Ishikawa (cell line): ENCODE results near the gene CLCF1.

ENCODE experiments used
- CEBPB ChIP-seq: IDR thresholded peaks from 2 replicates; pipeline ENCODE4 v1.6.1; 2012
- CREB1 ChIP-seq: IDR thresholded peaks from 2 replicates; pipeline ENCODE4 v1.6.1; 2012; ENCODE audit warnings: low read depth
- EP300 ChIP-seq: IDR thresholded peaks from 2 replicates; pipeline ENCODE4 v1.6.1; 2012; ENCODE audit warnings: borderline replicate concordance
- FOXM1 ChIP-seq: IDR thresholded peaks from 2 replicates; pipeline ENCODE4 v1.6.1; 2012; ENCODE audit warnings: low read depth, borderline replicate concordance
- MAX ChIP-seq: IDR thresholded peaks from 2 replicates; pipeline ENCODE4 v1.6.1; 2012
- RAD21 ChIP-seq: IDR thresholded peaks from 2 replicates; pipeline ENCODE4 v1.6.1; 2012; ENCODE audit warnings: low read depth
- REST ChIP-seq: IDR thresholded peaks from 2 replicates; pipeline ENCODE4 v1.6.1; 2012; ENCODE audit warnings: low read depth, mild to moderate bottlenecking
- TEAD4 ChIP-seq: IDR thresholded peaks from 2 replicates; pipeline ENCODE4 v1.6.1; 2012
- YY1 ChIP-seq: IDR thresholded peaks from 2 replicates; pipeline ENCODE4 v1.6.1; 2012; ENCODE audit warnings: low read depth
- ZBTB7A ChIP-seq: IDR thresholded peaks from 2 replicates; pipeline ENCODE4 v1.6.1; 2012; ENCODE audit warnings: low read depth

- no peak for TF ChIP-seq REST
- TF ChIP-seq MAX = no peak
- TF ChIP-seq TEAD4 = no peak
- TF ChIP-seq EP300 = no peak
- no peak for TF ChIP-seq ZBTB7A
- TF ChIP-seq FOXM1 = no peak
- no peak for TF ChIP-seq CEBPB
- no peak for TF ChIP-seq CREB1
- no peak for TF ChIP-seq RAD21
- no peak for TF ChIP-seq YY1
Measured at GRCh38 chr11:67367761-67368227, 5.6 kb downstream of the CLCF1 start.
